Cardiac muscle cell (in vitro differentiated cells and primary cell): ENCODE results near the gene OSGIN1. TPM values are rescaled to one million over a fixed set of nuclear protein-coding genes. Genes with fewer than 3 reads are reported as not detected.

ENCODE experiments used
- DNase-seq, 2 donors: peaks; one replicate each; pipeline versions ENCODE4 v3.0.0 to v3.0.0-alpha.2; 2010 to 2017; ENCODE audit warnings: low read depth in 1 of 2, low spot score in 1 of 2
- H3K27ac ChIP-seq: fragments of 200-600 bp; sonication (generic); 2 replicates; pipeline ENCODE4 v1.5.1; 2016
- H3K27me3 ChIP-seq: fragments of 200-600 bp; sonication (generic); 2 replicates; pipeline ENCODE4 v1.6.0; 2016; ENCODE audit warnings: control low read depth
- H3K36me3 ChIP-seq: fragments of 200-600 bp; sonication (generic); 2 replicates; pipeline ENCODE4 v1.5.1; 2016; ENCODE audit warnings: control low read depth
- H3K4me1 ChIP-seq: fragments of 200-600 bp; sonication (generic); 2 replicates; pipeline ENCODE4 v1.8.1; 2017; ENCODE audit warnings: low read depth, mild to moderate bottlenecking, mixed run types
- H3K4me3 ChIP-seq: fragments of 200-600 bp; sonication (generic); 2 replicates; pipeline ENCODE4 v1.5.1; 2016; ENCODE audit warnings: mild to moderate bottlenecking
- H3K9me3 ChIP-seq: fragments of 200-600 bp; sonication (generic); 2 replicates; pipeline ENCODE4 v1.5.1; 2017; ENCODE audit warnings: low read depth, mild to moderate bottlenecking, control low read depth
- CTCF ChIP-seq: IDR thresholded peaks from 2 replicates; pipeline ENCODE4 v1.5.1; 2012; ENCODE audit warnings: low read depth, mild to moderate bottlenecking, low read length
- polyA plus RNA-seq: library from polyadenylated mRNA; unstranded; fragments of >200 nt; fragmentation: Nextera tagmentation; extraction: Ambion mirVana; gene quantifications from 2 replicates; pipeline ENCODE4 v1.2.1, GENCODE V29; 2016
- total RNA-seq: library from RNA; depleted of rRNA; stranded (reverse); fragments of >200 nt; gene quantifications from 2 replicates; pipeline ENCODE4 v1.2.3, GENCODE V29; 2016

OSGIN1 gene
- total and polyA plus RNA-seq, 2 experiments from 2014 or later: 0.76 to 3.4 TPM

GRCh38 chr16:83936581-83937165 lies 16.4 kb upstream of the OSGIN1 start:
- no peaks in the 10 kb centered on the region for H3K27me3 ChIP-seq
- no peaks in the 10 kb centered on the region for H3K9me3 ChIP-seq
- DNase-seq: no peak
- no peak for TF ChIP-seq CTCF
- H3K4me1 ChIP-seq: no peaks in the 10 kb centered on the region
- no peaks in the 10 kb centered on the region for H3K36me3 ChIP-seq
- no peak overlapping the region for H3K4me3 ChIP-seq
- H3K27ac ChIP-seq: no peak overlapping the region

GRCh38 chr16:83937267-83937666 lies 15.8 kb upstream of the OSGIN1 start:
- Histone ChIP-seq H3K27me3 (no peaks in the 10 kb centered on the region), H3K27ac (no peak overlapping the region), H3K36me3 (no peaks in the 10 kb centered on the region), H3K4me3 (no peak overlapping the region), H3K4me1 (no peaks in the 10 kb centered on the region), H3K9me3 (no peaks in the 10 kb centered on the region)
- no peak for DNase-seq
- no peak for TF ChIP-seq CTCF

GRCh38 chr16:83937922-83938885 lies 14.8 kb upstream of the OSGIN1 start:
- no peaks in the 10 kb centered on the region for H3K9me3 ChIP-seq
- no peak overlapping the region for H3K27ac ChIP-seq
- H3K27me3 ChIP-seq: no peaks in the 10 kb centered on the region
- H3K4me3 ChIP-seq: no peak overlapping the region
- no peaks in the 10 kb centered on the region for H3K4me1 ChIP-seq
- H3K36me3 ChIP-seq: no peaks in the 10 kb centered on the region
- no peak for DNase-seq
- TF ChIP-seq CTCF: no peak

- no peak for TF ChIP-seq CTCF
- Histone ChIP-seq H3K4me3 (no peak overlapping the region), H3K36me3 (no peaks in the 10 kb centered on the region), H3K27ac (no peak overlapping the region), H3K27me3 (no peaks in the 10 kb centered on the region), H3K9me3 (no peaks in the 10 kb centered on the region), H3K4me1 (no peaks in the 10 kb centered on the region)
- DNase-seq: no peak
Measured at GRCh38 chr16:83939266-83939855, 13.7 kb upstream of the OSGIN1 start.

- no peak overlapping the region for H3K27ac ChIP-seq
- no peaks in the 10 kb centered on the region for H3K27me3 ChIP-seq
- no peak overlapping the region for H3K4me3 ChIP-seq
- no peak for DNase-seq
- H3K9me3 ChIP-seq: no peaks in the 10 kb centered on the region
- no peaks in the 10 kb centered on the region for H3K4me1 ChIP-seq
- no peak for TF ChIP-seq CTCF
- no peaks in the 10 kb centered on the region for H3K36me3 ChIP-seq
Measured at GRCh38 chr16:83940119-83940518, 12.9 kb upstream of the OSGIN1 start.
